HG03025 (cell line): ENCODE measurements around the gene ADAMTSL2.

Source experiments
- ATAC-seq: cut with Tn5 transposase; IDR thresholded peaks from one replicate; pipeline ENCODE4 v1.9.1; 2021; ENCODE audit warnings: mild to moderate bottlenecking, moderate library complexity; ENCODE audit not compliant: unreplicated experiment, low FRiP score

Gene ADAMTSL2

GRCh38 chr9:133534346-133535291, at the start of gene ADAMTSL2:
TSS of gene ADAMTSL2 (plus strand) at chr9:133534704. CDS start at chr9:133536713, 2,009 bp downstream.
- no peak for ATAC-seq

DNA sequence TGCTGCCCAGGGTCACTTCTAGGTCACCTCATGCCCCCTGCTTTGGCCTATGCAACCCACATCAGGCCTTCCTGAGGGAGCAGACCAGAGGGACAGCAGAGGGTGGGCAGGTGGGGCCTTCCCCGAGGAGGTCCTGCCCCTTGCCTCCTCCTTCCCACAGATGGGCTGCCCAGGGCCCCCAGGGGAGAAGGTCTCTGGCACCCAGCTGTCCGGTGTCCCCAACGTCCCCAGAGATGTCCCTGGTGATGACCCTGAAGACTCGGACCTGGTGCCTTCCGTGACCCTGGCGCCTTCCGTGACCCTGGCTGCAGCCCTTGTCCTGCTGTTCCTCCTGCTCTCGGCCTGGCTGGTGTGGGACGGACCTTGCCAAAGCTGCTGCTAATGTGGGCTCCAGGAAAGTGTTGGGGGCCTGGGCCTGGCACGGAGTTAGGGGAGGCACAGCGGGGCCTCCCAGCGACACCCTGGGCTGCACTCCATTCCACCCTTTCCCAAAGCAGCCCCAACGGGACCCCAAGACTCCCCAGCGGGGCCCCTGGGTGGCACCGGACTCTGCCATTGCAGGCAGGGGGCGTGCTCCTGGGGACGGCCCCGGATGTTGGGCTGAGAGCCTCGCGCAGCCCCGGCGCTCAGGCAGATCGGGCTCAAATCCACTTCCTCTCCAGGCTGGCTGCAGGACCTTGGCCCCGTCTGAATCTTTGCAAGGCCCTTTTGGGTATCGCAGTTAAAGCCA, 48.8 kb upstream of the ADAMTSL2 start:
- ATAC-seq: no peak

DNA sequence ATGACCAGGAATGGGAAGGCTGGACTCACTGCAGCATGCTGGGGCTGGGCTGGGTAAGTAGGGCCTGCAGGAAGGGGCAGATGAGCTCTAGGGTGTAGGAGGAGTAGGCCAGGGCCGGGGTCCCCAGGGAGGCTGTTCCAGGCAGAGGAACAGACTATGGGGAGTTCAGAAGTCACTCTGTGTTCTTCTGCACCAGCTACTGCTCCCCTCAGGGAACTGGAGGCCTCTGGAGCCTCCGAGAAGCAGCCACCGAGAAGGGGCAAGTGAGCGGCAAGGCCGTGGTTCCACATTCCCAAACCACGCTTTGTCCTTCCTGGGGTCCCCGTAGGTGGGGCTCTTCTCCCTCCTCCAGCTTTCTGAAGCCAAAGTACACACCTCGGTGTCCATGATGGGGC, 47.2 kb upstream of the ADAMTSL2 start:
- ATAC-seq: no peak

DNA sequence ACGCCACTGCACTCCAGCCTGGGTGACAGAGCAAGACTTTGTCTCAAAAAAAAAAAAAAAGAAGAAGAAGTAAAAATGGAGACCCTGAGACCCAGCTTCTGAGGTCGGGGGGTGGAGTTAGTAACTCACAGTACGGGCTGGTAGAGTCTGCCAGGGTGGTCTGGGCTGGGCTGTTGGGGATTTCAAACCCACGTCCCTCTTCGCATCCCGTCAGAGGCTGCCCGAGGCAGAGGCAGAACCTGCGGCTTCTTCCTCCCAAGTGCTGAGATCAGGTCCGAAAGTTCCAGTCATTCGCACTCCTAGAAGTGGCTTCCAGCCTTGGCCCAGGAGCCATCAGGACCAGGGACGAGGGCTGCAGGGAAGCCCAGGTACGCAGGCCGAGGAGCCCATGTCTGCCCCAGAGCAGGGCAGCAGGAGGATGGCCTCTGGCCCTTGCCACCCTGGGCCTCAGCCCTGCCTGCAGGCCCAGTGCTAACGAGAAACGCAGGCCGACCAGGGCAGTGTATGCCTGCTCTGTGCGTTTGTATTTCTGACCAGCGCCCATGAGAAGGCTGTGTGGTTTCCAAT, 45.7 kb upstream of the ADAMTSL2 start:
- ATAC-seq: no peak

GRCh38 chr9:133489253-133490190, 45.0 kb upstream of the ADAMTSL2 start:
- no peak for ATAC-seq

DNA sequence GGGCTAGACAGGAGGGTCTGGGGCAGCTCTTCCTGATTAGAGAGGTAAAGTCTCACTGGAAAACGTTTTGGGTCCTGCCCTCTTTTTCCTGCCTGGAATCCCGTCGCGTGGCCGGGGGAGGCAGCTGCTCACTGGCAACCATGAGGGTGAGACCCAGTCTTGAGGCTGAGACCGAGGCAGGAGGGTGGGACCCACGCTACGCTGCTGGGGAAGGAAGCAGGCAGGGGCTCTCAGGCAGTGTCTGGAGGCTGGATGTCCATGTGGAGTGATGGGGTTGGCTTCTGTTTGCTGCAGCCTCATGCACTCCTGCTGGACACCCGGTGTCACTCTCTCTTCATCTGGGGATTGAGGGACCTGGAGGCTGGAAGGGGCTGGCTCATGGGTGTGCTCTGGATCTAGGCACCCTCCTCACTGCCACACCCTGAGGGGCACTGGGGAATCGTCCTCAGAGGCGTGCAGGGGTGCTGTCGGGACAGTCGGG, 44.3 kb upstream of the ADAMTSL2 start:
- ATAC-seq: no peak

DNA sequence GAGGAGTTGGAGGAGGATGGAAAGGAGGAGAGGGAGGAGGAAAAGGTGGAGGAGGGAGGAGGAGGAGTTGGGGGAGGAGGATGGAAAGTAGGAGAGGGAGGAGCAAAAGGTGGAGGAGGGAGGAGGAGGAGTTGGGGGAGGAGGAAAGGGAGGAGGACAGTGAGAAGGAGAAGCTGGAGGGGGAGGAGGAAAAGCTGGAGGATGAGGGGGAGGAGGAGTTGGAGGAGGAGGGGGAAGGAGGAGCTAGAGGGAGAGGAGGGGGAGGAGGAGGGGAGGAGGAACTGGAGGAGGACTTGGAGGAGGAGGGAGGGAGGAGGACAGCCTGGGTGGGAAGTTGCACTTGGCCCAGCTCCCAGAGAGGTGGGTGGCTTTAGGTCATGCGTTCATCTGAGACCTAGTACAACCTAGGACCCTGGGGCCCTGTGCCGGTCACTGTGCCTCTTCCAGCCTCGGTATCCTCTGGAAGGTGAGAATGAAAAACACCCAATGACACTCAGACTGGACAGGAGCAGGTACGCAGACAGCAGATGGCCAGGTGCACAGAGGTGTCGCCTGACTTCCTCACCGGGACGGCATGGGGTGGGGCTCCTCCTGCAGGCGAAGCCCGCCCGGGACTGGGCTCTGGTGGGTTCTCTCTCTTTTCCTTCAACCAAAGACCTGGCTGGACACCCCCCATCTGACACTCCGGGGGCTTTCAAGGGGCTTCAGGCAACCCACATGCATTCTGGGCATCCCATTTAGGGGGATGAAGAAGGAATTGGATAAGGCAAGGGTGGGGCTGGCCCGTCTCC, 43.4 kb upstream of the ADAMTSL2 start:
- no peak for ATAC-seq

DNA sequence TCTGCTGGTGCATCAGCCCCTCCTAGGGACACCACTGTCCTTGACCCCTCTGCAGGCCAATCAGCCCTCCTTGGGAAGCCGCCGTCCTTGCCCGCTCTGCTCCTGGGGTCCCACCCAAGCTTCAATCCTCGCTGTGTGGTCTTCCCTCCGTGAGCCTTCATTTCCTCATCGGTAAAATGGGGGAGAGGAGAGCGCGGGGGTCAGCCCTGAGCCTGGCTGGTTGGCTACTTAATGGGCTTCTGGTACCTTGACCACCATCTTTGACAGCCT, 42.9 kb upstream of the ADAMTSL2 start:
- no peak for ATAC-seq

GRCh38 chr9:133492061-133493021, 42.2 kb upstream of the ADAMTSL2 start:
- ATAC-seq: no peak

DNA sequence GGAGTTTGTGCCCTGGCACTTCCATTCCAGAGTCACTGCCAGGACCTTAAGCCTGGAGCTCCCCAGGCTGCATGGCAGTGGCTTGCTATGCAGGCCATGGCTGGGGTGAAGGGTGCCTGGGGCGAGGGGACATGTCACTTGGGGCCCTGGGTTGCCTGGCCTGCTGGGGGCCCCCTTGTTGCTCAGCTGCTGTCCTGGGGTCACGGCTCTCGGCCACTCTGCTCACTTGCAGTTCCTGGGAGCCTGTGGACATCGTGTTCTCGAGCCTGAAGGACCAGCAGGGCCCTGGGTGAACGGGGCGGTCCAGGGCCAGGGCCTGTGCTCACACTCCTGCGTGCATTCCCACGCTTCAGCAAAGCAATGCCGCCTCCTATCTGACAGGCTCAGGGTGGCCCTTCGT, 41.1 kb upstream of the ADAMTSL2 start:
- no peak for ATAC-seq

DNA sequence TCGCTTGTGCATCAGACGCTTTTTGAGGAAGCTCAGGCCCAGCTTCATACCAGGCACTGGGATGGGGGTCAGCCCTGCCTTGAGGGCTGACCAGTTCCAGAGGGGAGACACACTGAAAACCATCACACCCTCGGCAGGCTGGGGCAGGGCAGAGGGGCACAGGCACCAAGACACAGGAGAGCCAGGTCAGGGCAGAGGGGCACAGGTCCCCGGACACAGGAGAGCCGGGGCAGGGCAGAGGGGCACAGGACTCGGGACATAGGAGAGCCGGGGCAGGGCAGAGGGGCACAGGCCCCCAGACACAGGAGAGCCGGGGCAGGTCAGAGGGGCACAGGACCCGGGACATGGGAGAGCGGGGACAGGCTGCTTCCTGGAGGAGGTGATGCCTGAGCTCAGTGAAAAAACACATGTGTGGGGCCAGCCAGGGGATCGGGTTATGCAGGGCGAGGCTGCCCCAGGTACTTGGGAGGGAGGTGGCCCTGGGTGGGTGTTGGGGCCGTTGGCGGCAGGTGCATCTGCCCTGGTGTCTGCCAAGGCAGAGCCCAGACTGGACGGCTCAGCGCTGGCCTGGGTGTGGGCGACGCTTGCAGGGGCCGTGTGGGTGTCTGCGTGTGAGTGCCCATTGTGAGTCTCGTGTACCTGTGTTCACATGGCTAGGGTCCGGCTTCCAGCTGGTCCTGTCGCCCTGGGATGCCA, 40.5 kb upstream of the ADAMTSL2 start:
- no peak for ATAC-seq

GRCh38 chr9:133494636-133495326, 39.7 kb upstream of the ADAMTSL2 start:
- ATAC-seq: no peak

DNA sequence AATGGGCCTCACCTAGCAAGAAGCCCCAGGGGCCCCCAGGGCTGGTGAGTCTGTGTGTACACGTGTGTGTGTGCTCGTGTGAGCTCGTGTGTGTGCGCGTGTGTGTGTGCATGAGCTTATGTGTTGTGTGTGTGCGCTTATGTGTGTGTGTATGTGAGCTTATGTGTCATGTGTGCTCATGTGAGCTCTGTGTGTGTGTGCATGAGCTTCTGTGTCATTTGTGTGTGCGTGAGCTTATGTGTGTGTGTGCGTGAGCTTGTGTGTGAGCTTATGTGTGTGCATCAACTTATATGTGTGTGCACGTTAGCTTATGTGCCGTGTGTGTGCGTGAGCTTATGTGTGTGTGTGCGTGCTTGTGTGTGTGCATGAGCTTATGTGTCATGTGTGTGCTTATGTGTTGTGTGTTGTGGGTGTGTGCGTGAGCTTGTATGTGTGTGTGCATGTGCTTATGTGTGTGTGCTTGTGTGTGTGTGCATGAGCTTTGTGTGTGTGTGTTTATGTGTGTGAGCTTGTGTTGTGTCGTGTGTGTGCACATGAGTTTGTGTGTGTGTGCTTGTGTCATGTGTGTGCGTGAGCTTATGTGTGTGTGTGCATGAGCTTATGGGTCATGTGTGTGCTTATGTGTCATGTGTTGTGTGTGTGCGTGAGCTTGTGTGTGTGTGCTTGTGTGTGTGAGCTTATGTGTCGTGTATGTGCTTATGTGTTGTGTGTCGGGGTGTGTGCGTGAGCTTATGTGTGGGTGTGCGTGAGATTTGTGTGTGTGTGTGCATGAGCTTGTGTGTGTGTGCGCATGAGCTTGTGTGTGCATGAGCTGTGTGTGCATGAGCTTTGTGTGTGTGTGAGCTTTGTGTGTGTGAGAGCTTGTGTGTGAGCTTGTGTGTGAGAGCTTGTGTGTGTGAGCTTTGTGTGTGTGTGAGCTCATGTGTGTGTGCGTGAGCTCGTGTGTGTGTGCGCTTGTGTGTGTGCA, 38.9 kb upstream of the ADAMTSL2 start:
- ATAC-seq: no peak

GRCh38 chr9:133496861-133497842, 37.4 kb upstream of the ADAMTSL2 start:
- ATAC-seq: no peak
